Lower leg skin (tissue), 4 donors: ENCODE measurements around the gene DSCAML1. TPM values are rescaled to one million over a fixed set of nuclear protein-coding genes. Genes with fewer than 3 reads are reported as not detected.

Experiments
- DNase-seq, 2 donors: peaks; one replicate each; pipeline ENCODE4 v3.0.0-alpha.2; 2019; ENCODE audit warnings: low spot score in 2 of 2
- H3K4me3 ChIP-seq: fragments of 200-600 bp; sonication (generic); 2 replicates; pipeline ENCODE4 v1.5.1; 2017; ENCODE audit warnings: mild to moderate bottlenecking, low read depth; ENCODE audit not compliant: poor library complexity, severe bottlenecking
- CTCF ChIP-seq, 3 donors: fragments of 450-650 bp; IDR thresholded peaks; one replicate each; pipeline ENCODE4 v1.5.1; 2016; ENCODE audit warnings: antibody characterized with exemption in 3 of 3, mild to moderate bottlenecking in 3 of 3, moderate library complexity in 2 of 3
- POLR2A ChIP-seq, 2 donors: fragments of 450-650 bp; IDR thresholded peaks; one replicate each; pipeline ENCODE4 v1.6.1; 2016 to 2017; ENCODE audit warnings: antibody characterized with exemption in 2 of 2, mild to moderate bottlenecking in 1 of 2, moderate library complexity in 1 of 2
- WGBS, 2 donors: methylation state at CpG; one replicate each; pipeline ENCODE4 v1.1.5; 2018; 5-methylcytosine and 5-hydroxymethylcytosine counted together
- intact Hi-C: fragments of 100-400 bp; cut with DNase I; formaldehyde crosslinking; loops from one replicate; pipeline ENCODE4 v1.15.0; 2023; ENCODE audit warnings: low total_unique reads
- total RNA-seq, 4 donors: library from RNA; depleted of rRNA; stranded (reverse); fragments of >200 nt; gene quantifications; one replicate each; pipeline ENCODE4 v1.1.0, GENCODE V29; 2016

The DSCAML1 gene
- total RNA-seq, 4 donors from 2014 or later: 0.07 to 0.13 (median 0.08) TPM

GRCh38 chr11:117618982-117619355 is 178.0 kb downstream of the DSCAML1 start:
- 53% methylated on average over 8 of the region's 8 CpGs for WGBS, 2 donors
- H3K4me3 ChIP-seq: no peak overlapping the region
- no peak for TF ChIP-seq CTCF (IDR thresholded peaks at IDR 0.05)
- no peak for TF ChIP-seq POLR2A (IDR thresholded peaks at IDR 0.05)
- DNase-seq: no peak
- intact Hi-C loops: no loop called here

GRCh38 chr11:117618302-117618981 is 178.6 kb downstream of the DSCAML1 start:
- intact Hi-C loops: no loop called here
- H3K4me3 ChIP-seq: no peak overlapping the region
- TF ChIP-seq CTCF (IDR thresholded peaks at IDR 0.05) (no peak), POLR2A (IDR thresholded peaks at IDR 0.05) (no peak)
- 74% methylated on average over 5 of the region's 5 CpGs for WGBS, 2 donors
- DNase-seq: no peak

GRCh38 chr11:117616979-117617378 is 180.0 kb downstream of the DSCAML1 start:
- WGBS, 2 donors: 77 to 84% methylated on average over 3 of the region's 3 CpGs
- intact Hi-C loops: no loop called here
- DNase-seq: no peak
- H3K4me3 ChIP-seq: no peak overlapping the region
- TF ChIP-seq CTCF (IDR thresholded peaks at IDR 0.05) (no peak), POLR2A (IDR thresholded peaks at IDR 0.05) (no peak)

DNA sequence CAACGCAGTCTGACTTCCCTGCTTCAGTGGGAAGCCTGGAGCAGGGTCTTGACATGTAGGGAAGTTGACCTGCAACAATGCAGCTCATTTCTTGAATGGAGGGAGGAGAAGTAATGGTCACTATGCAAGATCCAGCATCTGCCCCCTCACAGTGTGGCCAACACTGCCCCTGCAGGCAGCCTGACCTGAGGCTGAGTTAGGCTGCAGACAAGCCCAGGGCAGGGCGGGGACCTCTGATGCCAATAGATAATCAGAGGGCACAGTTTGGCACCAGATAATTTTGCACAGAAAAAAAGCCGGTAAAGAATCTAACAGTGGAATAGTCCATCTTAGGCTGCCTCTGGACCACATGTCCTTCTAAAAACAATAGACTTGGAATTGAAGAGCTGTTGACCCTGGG is 182.3 kb downstream of the DSCAML1 start:
- 85 to 88% methylated on average over 3 of the region's 3 CpGs for WGBS, 2 donors
- intact Hi-C loops: no loop called here
- no peak for DNase-seq
- no peak for TF ChIP-seq CTCF (IDR thresholded peaks at IDR 0.05)
- TF ChIP-seq POLR2A (IDR thresholded peaks at IDR 0.05): no peak
- H3K4me3 ChIP-seq: no peak overlapping the region

- 17 to 23% methylated on average over 6 of the region's 6 CpGs for WGBS, 2 donors
- DNase-seq: no peak
- TF ChIP-seq CTCF (IDR thresholded peaks at IDR 0.05) (no peak), POLR2A (IDR thresholded peaks at IDR 0.05) (no peak)
Measured at GRCh38 chr11:117613521-117613920, 183.5 kb downstream of the DSCAML1 start.

GRCh38 chr11:117612177-117612576 is 184.8 kb downstream of the DSCAML1 start:
- intact Hi-C loops: no loop called here
- WGBS, 2 donors: 53 to 57% methylated on average over 7 of the region's 7 CpGs
- TF ChIP-seq CTCF (IDR thresholded peaks at IDR 0.05): no peak
- no peak for TF ChIP-seq POLR2A (IDR thresholded peaks at IDR 0.05)
- no peak overlapping the region for H3K4me3 ChIP-seq
- no peak for DNase-seq

More at GRCh38 chr11:117613521-117613920, 183.5 kb downstream of the DSCAML1 start:
- intact Hi-C loops: no loop called here
- no peak overlapping the region for H3K4me3 ChIP-seq
